Endodermal cell (in vitro differentiated cells): ENCODE measurements around the gene AGBL3. TPM values are rescaled to one million over a fixed set of nuclear protein-coding genes. Genes with fewer than 3 reads are reported as not detected.
A peak's percentile ranks its signal among the peaks of the same experiment; 100 is the strongest.

Source experiments
- DNase-seq: peaks from one replicate; pipeline ENCODE4 v3.0.0-alpha.2; 2017
- H3K27ac ChIP-seq: 2 replicates; pipeline ENCODE4 v1.5.1; 2013; ENCODE audit warnings: mild to moderate bottlenecking, low read depth, low read length, moderate library complexity
- H3K27me3 ChIP-seq: 2 replicates; pipeline ENCODE4 v1.6.1; 2013; ENCODE audit warnings: mild to moderate bottlenecking, low read length, moderate library complexity; ENCODE audit not compliant: insufficient read depth, control insufficient read depth, poor library complexity, severe bottlenecking
- H3K36me3 ChIP-seq: 2 replicates; pipeline ENCODE4 v1.7.0; 2013; ENCODE audit warnings: mild to moderate bottlenecking, low read length, moderate library complexity; ENCODE audit not compliant: control insufficient read depth, insufficient read depth
- H3K4me1 ChIP-seq: one replicate; pipeline ENCODE4 v1.7.0; 2013; ENCODE audit warnings: low read length; ENCODE audit not compliant: control insufficient read depth, insufficient read depth
- H3K4me3 ChIP-seq: 2 replicates; pipeline ENCODE4 v1.5.1; 2013; ENCODE audit warnings: mild to moderate bottlenecking, low read length, moderate library complexity
- H3K9ac ChIP-seq: 2 replicates; pipeline ENCODE4 v1.6.1; 2013; ENCODE audit warnings: mild to moderate bottlenecking, low read length, moderate library complexity; ENCODE audit not compliant: poor library complexity, severe bottlenecking; ENCODE audit errors: extremely low read depth
- H3K9me3 ChIP-seq: 2 replicates; pipeline ENCODE4 v1.6.1; 2013; ENCODE audit warnings: mild to moderate bottlenecking, low read length, moderate library complexity; ENCODE audit not compliant: control insufficient read depth
- H3K27ac Mint-ChIP-seq: 2 replicates; pipeline ENCODE4 v1.8.0; 2020; ENCODE audit warnings: mixed read lengths
- H3K27me3 Mint-ChIP-seq: 2 replicates; pipeline ENCODE4 v1.8.0; 2021; ENCODE audit warnings: mild to moderate bottlenecking, mixed read lengths; ENCODE audit not compliant: insufficient read depth
- H3K36me3 Mint-ChIP-seq: 2 replicates; pipeline ENCODE4 v1.8.0; 2020; ENCODE audit warnings: low read depth, mixed read lengths
- H3K4me1 Mint-ChIP-seq: 2 replicates; pipeline ENCODE4 v1.8.0; 2020; ENCODE audit warnings: mixed read lengths
- H3K4me3 Mint-ChIP-seq: 2 replicates; pipeline ENCODE4 v1.8.0; 2020; ENCODE audit warnings: mild to moderate bottlenecking, moderate library complexity, mixed read lengths
- H3K9me3 Mint-ChIP-seq: 2 replicates; pipeline ENCODE4 v1.8.0; 2020; ENCODE audit warnings: mild to moderate bottlenecking, mixed read lengths
- CTCF ChIP-seq: fragments of 200-600 bp; sonication (generic); conservative IDR thresholded peaks from 2 replicates; pipeline ENCODE4 v1.5.0; 2021; ENCODE audit warnings: antibody characterized with exemption, mild to moderate bottlenecking
- WGBS, 2 experiments: methylation state at CpG; one replicate each; pipeline versions ENCODE4 v1.1.5 to v1.1.7; 2013; ENCODE audit warnings: missing lambda C conversion rate in 2 of 2, mixed read lengths in 1 of 2; ENCODE audit not compliant: insufficient coverage in 1 of 2, insufficient read length in 1 of 2; 5-methylcytosine and 5-hydroxymethylcytosine counted together
- total RNA-seq, 2 donors: library from RNA; stranded (reverse); fragmentation: NEBNext Ultra II Directional in 1 of 2; extraction: Animal tissue kit (Norgen Biotek cat#: 25700) in 1 of 2; gene quantifications; 2 replicates in 1 of 2; 3 replicates in 1 of 2; pipeline ENCODE4 v1.2.1, GENCODE V29; 2021

The AGBL3 gene
- total RNA-seq, 2 donors from 2014 or later: 2.6 to 5.0 TPM

GRCh38 chr7:135160858-135161653 lies 174.7 kb downstream of the AGBL3 start:
- peaks cover 82% of the 10 kb centered on the region for H3K36me3 Mint-ChIP-seq
- no peak for TF ChIP-seq CTCF
- no peak overlapping the region for H3K9ac ChIP-seq
- H3K4me3 ChIP-seq: no peak overlapping the region
- H3K9me3 ChIP-seq: peaks cover 32% of the 10 kb centered on the region
- peaks cover 21% of the 10 kb centered on the region for H3K36me3 ChIP-seq
- H3K4me3 Mint-ChIP-seq: no peak overlapping the region
- peaks cover 4% of the 10 kb centered on the region for H3K4me1 ChIP-seq
- peak overlapping the region; percentile 42 for H3K27ac ChIP-seq
- WGBS, 2 experiments: 79 to 81% methylated on average over 7 to 9 of the region's 9 CpGs
- H3K9me3 Mint-ChIP-seq: peaks cover 35% of the 10 kb centered on the region
- no peak for DNase-seq
- peak overlapping the region; percentile 19 for H3K27ac Mint-ChIP-seq
- H3K4me1 Mint-ChIP-seq: peaks cover 16% of the 10 kb centered on the region
- no peaks in the 10 kb centered on the region for H3K27me3 ChIP-seq
- H3K27me3 Mint-ChIP-seq: no peaks in the 10 kb centered on the region

GRCh38 chr7:135161669-135162068 lies 175.4 kb downstream of the AGBL3 start:
- 95 to 98% methylated on average over 5 to 6 of the region's 6 CpGs for WGBS, 2 experiments
- Mint-ChIP-seq H3K9me3 (peaks cover 29% of the 10 kb centered on the region), H3K27ac (no peak overlapping the region), H3K4me1 (peaks cover 16% of the 10 kb centered on the region), H3K27me3 (no peaks in the 10 kb centered on the region), H3K36me3 (peaks cover 82% of the 10 kb centered on the region), H3K4me3 (no peak overlapping the region)
- Histone ChIP-seq H3K4me3 (no peak overlapping the region), H3K27me3 (no peaks in the 10 kb centered on the region), H3K9ac (no peak overlapping the region), H3K9me3 (peaks cover 26% of the 10 kb centered on the region), H3K27ac (no peak overlapping the region), H3K36me3 (peaks cover 27% of the 10 kb centered on the region), H3K4me1 (peaks cover 4% of the 10 kb centered on the region)
- no peak for DNase-seq
- TF ChIP-seq CTCF: no peak

GRCh38 chr7:135162382-135163001 lies 176.2 kb downstream of the AGBL3 start:
- H3K9ac ChIP-seq: no peak overlapping the region
- peaks cover 21% of the 10 kb centered on the region for H3K9me3 Mint-ChIP-seq
- H3K4me3 Mint-ChIP-seq: no peak overlapping the region
- peaks cover 80% of the 10 kb centered on the region for H3K36me3 Mint-ChIP-seq
- no peaks in the 10 kb centered on the region for H3K27me3 ChIP-seq
- no peak overlapping the region for H3K27ac ChIP-seq
- no peaks in the 10 kb centered on the region for H3K27me3 Mint-ChIP-seq
- peaks cover 4% of the 10 kb centered on the region for H3K4me1 ChIP-seq
- no peak for DNase-seq
- peaks cover 35% of the 10 kb centered on the region for H3K36me3 ChIP-seq
- no peak overlapping the region for H3K4me3 ChIP-seq
- TF ChIP-seq CTCF: no peak
- no peak overlapping the region for H3K27ac Mint-ChIP-seq
- peaks cover 18% of the 10 kb centered on the region for H3K9me3 ChIP-seq
- 88% methylated on average over 2 of the region's 2 CpGs; no CpG with 5 or more reads in 1 of the 2 experiments for WGBS, 2 experiments
- peaks cover 16% of the 10 kb centered on the region for H3K4me1 Mint-ChIP-seq
